Adrenal gland (tissue), 12 donors: ENCODE measurements around the gene LGALS4. TPM values are rescaled to one million over a fixed set of nuclear protein-coding genes. Genes with fewer than 3 reads are reported as not detected.
A peak's percentile ranks its signal among the peaks of the same experiment; 100 is the strongest.

Experiments used
- DNase-seq, 7 donors: peaks; one replicate each; pipeline ENCODE4 v3.0.0-alpha.2; 2019 to 2020
- H3K27ac ChIP-seq, 5 donors: fragments of 200-600 bp; sonication (generic) in 4 of 5; 1 replicate in 3 of 5; 2 replicates in 2 of 5; pipeline versions ENCODE4 v1.5.1 to v1.8.0; 2016 to 2020; ENCODE audit warnings: mild to moderate bottlenecking in 1 of 5
- H3K27me3 ChIP-seq: fragments of 200-600 bp; 2 replicates; pipeline ENCODE4 v1.8.0; 2021
- H3K36me3 ChIP-seq, 2 donors: fragments of 200-600 bp; replicated peaks in 1 of 2; 1 replicate in 1 of 2; 2 replicates in 1 of 2; pipeline versions ENCODE4 v1.5.1 to v1.8.0; 2018 to 2022
- H3K4me1 ChIP-seq, 2 donors: fragments of 200-600 bp; replicated peaks in 1 of 2; 1 replicate in 1 of 2; 2 replicates in 1 of 2; pipeline versions ENCODE4 v1.5.1 to v1.8.0; 2018 to 2021
- H3K4me3 ChIP-seq, 4 donors: fragments of 200-600 bp; sonication (generic) in 3 of 4; one replicate each; pipeline ENCODE4 v1.5.1; 2016 to 2018
- H3K9me3 ChIP-seq, 3 donors: fragments of 200-600 bp; sonication (generic) in 1 of 3; replicated peaks in 1 of 3; 1 replicate in 2 of 3; 2 replicates in 1 of 3; pipeline versions ENCODE4 v1.5.1 to v1.8.0; 2016 to 2021
- POLR2A ChIP-seq, 2 donors: fragments of 450-650 bp; IDR thresholded peaks; one replicate each; pipeline ENCODE4 v1.6.1; 2017; ENCODE audit warnings: antibody characterized with exemption in 2 of 2, mild to moderate bottlenecking in 2 of 2, moderate library complexity in 1 of 2
- WGBS, 4 donors: extraction: QIAGEN DNeasy Blood & Tissue Kit in 2 of 4; methylation state at CpG; one replicate each; pipeline versions ENCODE4 v1.1.5 to v1.1.7; 2013 to 2017; 5-methylcytosine and 5-hydroxymethylcytosine counted together
- intact Hi-C, 2 donors: fragments of 100-400 bp; cut with DNase I; formaldehyde crosslinking; loops; one replicate each; pipeline versions ENCODE4 v1.14.1 to v1.15.0; 2022 to 2023
- polyA plus RNA-seq, 3 donors: library from polyadenylated mRNA; stranded (reverse); fragments of 200-250 nt in 2 of 3; fragments of 350-450 nt in 1 of 3; fragmentation: Illumina TruSeq in 1 of 3; extraction: RNeasy Lipid Tissue Mini Kit (QIAGEN cat#74804) in 1 of 3; gene quantifications; one replicate each; pipeline ENCODE4 v1.2.3, GENCODE V29; 2013 to 2014
- total RNA-seq, 9 donors: library from RNA; depleted of rRNA in 4 of 9; stranded (reverse); fragments of >200 nt in 4 of 9; fragments of 120-200 nt in 1 of 9; fragmentation: NEBNext Ultra II Directional in 1 of 9; extraction: Animal tissue kit (Norgen Biotek cat#: 25700) in 1 of 9; gene quantifications; one replicate each; pipeline versions ENCODE4 v1.1.0 to v1.2.4, GENCODE V29; 2013 to 2023
- TF ChIP-seq, protein P1 (sequence below), 6 experiments: fragments of 450-650 bp in 4 of 6; fragments of 200-600 bp in 2 of 6; sonication (generic) in 1 of 6; IDR thresholded peaks; 1 replicate in 5 of 6; 2 replicates in 1 of 6; pipeline versions ENCODE4 v1.5.1 to v1.8.0; 2016 to 2021; ENCODE audit warnings: antibody characterized with exemption in 6 of 6, mild to moderate bottlenecking in 2 of 6, moderate library complexity in 1 of 6
- donor health status: healthy with polysubstance abuse.
- donor health status: Bipolar disorder and iron deficiency.
- donor health status: DM: yes; HTN: yes; CAD: no.
- donor health status: DM: no; HTN: no; CAD: no.
- donor health status: DM: no; HTN: no; CAD: no.
- donor health status: DM: yes; HTN: yes; CAD: no.

LGALS4 gene
- total and polyA plus RNA-seq, 12 donors: 0.30 to 4.5 (median 1.5) TPM; not detected in 5

DNA sequence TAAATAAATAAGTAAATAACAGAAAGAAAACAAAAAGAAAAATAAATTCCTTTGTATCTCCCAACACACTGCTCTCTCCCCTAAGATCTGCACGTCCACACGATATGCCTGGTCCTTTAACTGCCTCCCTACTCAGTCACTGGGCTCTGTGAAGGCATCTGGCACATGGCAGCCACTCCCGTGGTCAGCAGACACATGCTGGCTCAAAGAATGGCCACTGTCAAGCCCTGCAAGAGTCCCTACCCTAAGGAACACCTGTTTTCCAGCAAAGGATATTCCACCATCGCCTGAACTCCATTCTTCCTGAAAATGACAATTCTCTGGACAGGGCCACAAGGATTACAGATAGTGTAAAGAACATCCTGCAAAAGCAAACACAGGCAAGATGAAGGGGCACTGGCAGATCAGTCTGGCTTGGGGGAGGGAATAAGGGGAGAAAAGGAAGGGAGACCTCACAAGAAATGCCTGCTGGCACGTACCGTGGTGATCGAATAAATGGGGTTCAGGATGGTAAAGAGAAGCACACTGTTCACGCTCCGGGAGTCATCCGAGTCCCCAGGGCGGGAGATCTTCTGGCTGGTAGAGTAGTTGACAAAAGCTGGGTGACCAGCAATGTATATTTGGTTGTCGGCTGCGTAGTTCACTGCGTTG is 32.8 kb upstream of the LGALS4 start:
- Histone ChIP-seq H3K27me3 (no peaks in the 10 kb centered on the region), H3K4me1 (peaks cover 23 to 61% of the 10 kb centered on the region in 2 donors), H3K36me3 (peaks cover 0 to 69% of the 10 kb centered on the region in 2 donors), H3K4me3 (no peak overlapping the region), H3K9me3 (no peaks in the 10 kb centered on the region), H3K27ac (peak overlapping the region in 1 of 5 donors; percentile 27)
- intact Hi-C loops: loop anchor here (5.0 to 10.0 kb wide), 2 partner anchors 111 to 118 kb away; no protein-coding TSS in a partner anchor
- 83 to 89% (median 85%) methylated on average over 14 of the region's 14 CpGs for whole genome bisulfite sequencing, 4 donors
- DNase-seq: peak in 1 of 7 donors; percentile 4
- no peak for TF ChIP-seq POLR2A (IDR thresholded peaks at IDR 0.05)
- TF ChIP-seq, protein P1, sequence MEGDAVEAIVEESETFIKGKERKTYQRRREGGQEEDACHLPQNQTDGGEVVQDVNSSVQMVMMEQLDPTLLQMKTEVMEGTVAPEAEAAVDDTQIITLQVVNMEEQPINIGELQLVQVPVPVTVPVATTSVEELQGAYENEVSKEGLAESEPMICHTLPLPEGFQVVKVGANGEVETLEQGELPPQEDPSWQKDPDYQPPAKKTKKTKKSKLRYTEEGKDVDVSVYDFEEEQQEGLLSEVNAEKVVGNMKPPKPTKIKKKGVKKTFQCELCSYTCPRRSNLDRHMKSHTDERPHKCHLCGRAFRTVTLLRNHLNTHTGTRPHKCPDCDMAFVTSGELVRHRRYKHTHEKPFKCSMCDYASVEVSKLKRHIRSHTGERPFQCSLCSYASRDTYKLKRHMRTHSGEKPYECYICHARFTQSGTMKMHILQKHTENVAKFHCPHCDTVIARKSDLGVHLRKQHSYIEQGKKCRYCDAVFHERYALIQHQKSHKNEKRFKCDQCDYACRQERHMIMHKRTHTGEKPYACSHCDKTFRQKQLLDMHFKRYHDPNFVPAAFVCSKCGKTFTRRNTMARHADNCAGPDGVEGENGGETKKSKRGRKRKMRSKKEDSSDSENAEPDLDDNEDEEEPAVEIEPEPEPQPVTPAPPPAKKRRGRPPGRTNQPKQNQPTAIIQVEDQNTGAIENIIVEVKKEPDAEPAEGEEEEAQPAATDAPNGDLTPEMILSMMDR (IDR thresholded peaks at IDR 0.05): no peak

DNA sequence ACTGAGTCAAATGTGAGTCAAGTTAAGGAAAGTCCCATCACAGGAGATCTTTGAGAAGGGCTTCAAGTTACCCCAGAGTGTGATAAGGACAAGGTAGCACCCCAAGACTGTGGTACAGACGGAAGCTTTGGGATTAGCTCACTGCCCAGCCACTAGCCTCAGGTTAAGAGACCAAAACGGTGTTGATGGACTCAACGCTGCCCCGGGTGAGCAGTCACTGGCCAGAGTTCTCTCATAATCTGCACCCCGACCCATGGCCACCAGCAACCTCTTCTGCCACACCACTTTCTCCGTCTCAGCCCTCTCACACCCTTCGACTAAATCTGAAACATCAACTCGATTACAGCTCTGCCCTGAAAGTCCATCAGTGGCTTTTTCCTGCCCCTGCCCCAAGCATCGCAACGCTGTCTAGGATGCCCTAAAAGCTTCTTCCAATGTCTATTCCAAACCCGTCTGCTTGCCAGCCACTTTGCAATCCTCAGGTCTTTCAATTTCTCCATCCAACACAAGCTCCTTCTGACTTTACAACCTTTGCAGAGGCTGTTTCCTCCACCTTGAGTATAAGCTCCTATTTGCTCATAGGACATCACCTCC is 31.4 kb upstream of the LGALS4 start:
- H3K4me1 ChIP-seq: peaks cover 34 to 72% of the 10 kb centered on the region in 2 donors
- H3K9me3 ChIP-seq: no peaks in the 10 kb centered on the region
- no peak for DNase-seq
- TF ChIP-seq, protein P1 (IDR thresholded peaks at IDR 0.05): no peak
- TF ChIP-seq POLR2A (IDR thresholded peaks at IDR 0.05): no peak
- H3K36me3 ChIP-seq: peaks cover 0 to 83% of the 10 kb centered on the region in 2 donors
- intact Hi-C loops: loop anchor here in 1 of 2 donors (10.0 kb wide), 1 partner anchor 109 kb away; no protein-coding TSS in a partner anchor
- peak overlapping the region in 2 of 5 donors; percentile 30 to 49 for H3K27ac ChIP-seq
- no peaks in the 10 kb centered on the region for H3K27me3 ChIP-seq
- H3K4me3 ChIP-seq: no peak overlapping the region
- WGBS, 4 donors: 80 to 89% (median 82%) methylated on average over 8 to 11 of the region's 11 CpGs

DNA sequence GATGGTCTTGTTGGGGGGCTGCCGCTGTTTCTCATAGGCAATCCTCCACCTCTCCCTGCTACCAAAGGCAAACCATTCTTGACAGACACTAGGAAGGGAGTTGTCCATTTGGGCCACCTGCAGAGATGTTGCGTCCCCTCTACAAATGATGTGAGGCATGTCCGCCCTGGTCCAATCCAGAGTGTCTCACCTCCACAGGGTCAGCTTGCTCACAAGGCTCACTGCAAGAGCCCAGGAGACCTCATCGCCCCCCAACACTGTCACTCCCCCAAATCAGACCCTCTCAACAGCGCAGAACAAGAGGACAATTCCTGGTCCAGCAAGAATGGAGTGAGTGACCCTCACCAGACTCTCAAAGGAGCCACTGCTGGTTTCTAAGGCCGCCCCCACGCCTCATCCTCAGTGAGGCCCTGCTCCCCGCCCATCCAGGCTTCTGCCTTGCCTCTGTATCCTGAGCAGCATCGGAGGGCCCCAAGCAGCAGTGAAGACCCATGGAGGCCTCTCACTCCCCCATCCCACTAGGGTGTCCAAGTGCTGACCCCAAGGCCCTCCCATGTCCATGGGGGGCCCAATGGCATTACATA is 30.5 kb upstream of the LGALS4 start:
- Histone ChIP-seq H3K36me3 (peaks cover 0 to 92% of the 10 kb centered on the region in 2 donors), H3K9me3 (no peaks in the 10 kb centered on the region), H3K27me3 (no peaks in the 10 kb centered on the region), H3K4me1 (peaks cover 33 to 74% of the 10 kb centered on the region in 2 donors), H3K4me3 (no peak overlapping the region), H3K27ac (peak overlapping the region in 2 of 5 donors; percentile 26 to 30)
- intact Hi-C loops: loop anchor here in 1 of 2 donors (10.0 kb wide), 1 partner anchor 108 kb away; no protein-coding TSS in a partner anchor
- WGBS, 4 donors: 93 to 100% (median 97%) methylated on average over 2 to 9 of the region's 9 CpGs
- DNase-seq: no peak
- TF ChIP-seq POLR2A (IDR thresholded peaks at IDR 0.05): no peak
- TF ChIP-seq, protein P1 (IDR thresholded peaks at IDR 0.05): no peak
